ENCODE data around the gene CREB3L2. TPM values are rescaled to one million over a fixed set of nuclear protein-coding genes. Genes with fewer than 3 reads are reported as not detected.

Gene CREB3L2
- total and polyA plus RNA-seq, 8 donors: 5.8 to 258 (median 23.6) TPM

DNA sequence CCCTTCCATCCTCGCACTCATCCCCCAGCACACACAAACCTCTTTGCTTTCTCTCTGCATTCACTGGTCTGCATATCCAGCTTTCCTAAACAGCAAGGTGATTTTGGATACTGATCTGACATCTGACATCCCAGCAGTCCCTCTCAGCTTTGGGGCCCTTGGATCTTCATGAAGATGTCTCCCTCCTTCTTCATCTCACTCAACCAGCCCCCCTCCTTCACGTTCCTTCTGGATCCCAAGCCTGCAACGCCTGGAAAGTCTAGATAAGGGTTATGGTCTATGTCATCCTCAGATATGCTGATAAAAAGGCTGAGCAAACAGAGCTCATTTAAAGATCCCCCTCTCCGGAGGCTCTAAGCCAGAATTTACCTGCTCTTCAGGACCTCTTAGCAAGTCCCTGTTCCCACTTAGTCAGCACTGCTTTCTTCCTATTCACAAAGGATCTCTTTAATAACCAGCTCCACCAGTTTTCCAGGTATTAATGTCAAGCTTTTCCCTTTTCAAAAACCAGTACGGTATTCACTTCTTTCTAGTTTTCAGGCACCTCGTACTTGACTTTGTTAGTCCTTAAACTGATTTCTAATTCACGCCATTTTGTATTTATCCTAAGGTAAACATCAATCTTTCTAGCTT, 38.9 kb downstream of the CREB3L2 start:
- H3K27ac ChIP-seq: peak overlapping the region in 2 of 5 donors; percentile 0 to 19
- no peak for DNase-seq
- H3K36me3 ChIP-seq: peaks cover 0 to 5% (median 0%) of the 10 kb centered on the region in 4 donors
- intact Hi-C loops (cut with DNase I; ENCODE audit: low total_unique reads): no loop called here
- H3K4me1 ChIP-seq: peaks cover 25 to 76% (median 51%) of the 10 kb centered on the region in 4 donors
- no peaks in the 10 kb centered on the region for H3K9me3 ChIP-seq
- H3K4me3 ChIP-seq: no peak overlapping the region
- TF ChIP-seq, protein P1, sequence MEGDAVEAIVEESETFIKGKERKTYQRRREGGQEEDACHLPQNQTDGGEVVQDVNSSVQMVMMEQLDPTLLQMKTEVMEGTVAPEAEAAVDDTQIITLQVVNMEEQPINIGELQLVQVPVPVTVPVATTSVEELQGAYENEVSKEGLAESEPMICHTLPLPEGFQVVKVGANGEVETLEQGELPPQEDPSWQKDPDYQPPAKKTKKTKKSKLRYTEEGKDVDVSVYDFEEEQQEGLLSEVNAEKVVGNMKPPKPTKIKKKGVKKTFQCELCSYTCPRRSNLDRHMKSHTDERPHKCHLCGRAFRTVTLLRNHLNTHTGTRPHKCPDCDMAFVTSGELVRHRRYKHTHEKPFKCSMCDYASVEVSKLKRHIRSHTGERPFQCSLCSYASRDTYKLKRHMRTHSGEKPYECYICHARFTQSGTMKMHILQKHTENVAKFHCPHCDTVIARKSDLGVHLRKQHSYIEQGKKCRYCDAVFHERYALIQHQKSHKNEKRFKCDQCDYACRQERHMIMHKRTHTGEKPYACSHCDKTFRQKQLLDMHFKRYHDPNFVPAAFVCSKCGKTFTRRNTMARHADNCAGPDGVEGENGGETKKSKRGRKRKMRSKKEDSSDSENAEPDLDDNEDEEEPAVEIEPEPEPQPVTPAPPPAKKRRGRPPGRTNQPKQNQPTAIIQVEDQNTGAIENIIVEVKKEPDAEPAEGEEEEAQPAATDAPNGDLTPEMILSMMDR (IDR thresholded peaks at IDR 0.05): no peak
- TF ChIP-seq POLR2AphosphoS5 (IDR thresholded peaks at IDR 0.05) (no peak), EP300 (IDR thresholded peaks at IDR 0.05) (no peak), POLR2A (IDR thresholded peaks at IDR 0.05) (no peak)
- no peaks in the 10 kb centered on the region for H3K27me3 ChIP-seq
- WGBS, 5 donors: 45 to 64% (median 55%) methylated on average over 7 of the region's 7 CpGs

DNA sequence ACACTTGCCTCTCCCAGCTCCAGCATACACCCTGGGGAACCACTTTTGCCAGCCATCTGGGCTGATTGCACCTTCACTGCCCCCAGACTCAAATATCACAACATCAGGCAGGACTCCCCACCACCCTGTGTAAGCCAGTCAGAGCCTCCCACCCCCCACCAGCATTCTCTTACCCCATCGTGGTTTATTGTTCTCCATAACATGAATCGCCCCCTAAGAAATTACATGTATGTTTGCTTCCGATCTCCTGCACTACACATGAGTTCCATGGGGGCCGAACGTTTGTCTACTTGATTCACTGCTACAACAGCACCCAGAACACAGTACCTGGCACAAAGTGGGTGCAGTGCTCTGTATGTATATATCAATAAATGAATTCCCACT, 39.4 kb downstream of the CREB3L2 start:
- H3K27me3 ChIP-seq: no peaks in the 10 kb centered on the region
- no peak overlapping the region for H3K4me3 ChIP-seq
- 82 to 91% (median 88%) methylated on average over 5 of the region's 5 CpGs for WGBS, 5 donors
- intact Hi-C loops (cut with DNase I; ENCODE audit: low total_unique reads): no loop called here
- H3K9me3 ChIP-seq: no peaks in the 10 kb centered on the region
- TF ChIP-seq, protein P1 (IDR thresholded peaks at IDR 0.05): no peak
- TF ChIP-seq POLR2AphosphoS5 (IDR thresholded peaks at IDR 0.05): no peak
- peaks cover 0 to 5% (median 2%) of the 10 kb centered on the region in 4 donors for H3K36me3 ChIP-seq
- DNase-seq: no peak
- H3K27ac ChIP-seq: peak overlapping the region in 3 of 5 donors; percentile 2 to 33 (median 19)
- peaks cover 26 to 71% (median 49%) of the 10 kb centered on the region in 4 donors for H3K4me1 ChIP-seq

DNA sequence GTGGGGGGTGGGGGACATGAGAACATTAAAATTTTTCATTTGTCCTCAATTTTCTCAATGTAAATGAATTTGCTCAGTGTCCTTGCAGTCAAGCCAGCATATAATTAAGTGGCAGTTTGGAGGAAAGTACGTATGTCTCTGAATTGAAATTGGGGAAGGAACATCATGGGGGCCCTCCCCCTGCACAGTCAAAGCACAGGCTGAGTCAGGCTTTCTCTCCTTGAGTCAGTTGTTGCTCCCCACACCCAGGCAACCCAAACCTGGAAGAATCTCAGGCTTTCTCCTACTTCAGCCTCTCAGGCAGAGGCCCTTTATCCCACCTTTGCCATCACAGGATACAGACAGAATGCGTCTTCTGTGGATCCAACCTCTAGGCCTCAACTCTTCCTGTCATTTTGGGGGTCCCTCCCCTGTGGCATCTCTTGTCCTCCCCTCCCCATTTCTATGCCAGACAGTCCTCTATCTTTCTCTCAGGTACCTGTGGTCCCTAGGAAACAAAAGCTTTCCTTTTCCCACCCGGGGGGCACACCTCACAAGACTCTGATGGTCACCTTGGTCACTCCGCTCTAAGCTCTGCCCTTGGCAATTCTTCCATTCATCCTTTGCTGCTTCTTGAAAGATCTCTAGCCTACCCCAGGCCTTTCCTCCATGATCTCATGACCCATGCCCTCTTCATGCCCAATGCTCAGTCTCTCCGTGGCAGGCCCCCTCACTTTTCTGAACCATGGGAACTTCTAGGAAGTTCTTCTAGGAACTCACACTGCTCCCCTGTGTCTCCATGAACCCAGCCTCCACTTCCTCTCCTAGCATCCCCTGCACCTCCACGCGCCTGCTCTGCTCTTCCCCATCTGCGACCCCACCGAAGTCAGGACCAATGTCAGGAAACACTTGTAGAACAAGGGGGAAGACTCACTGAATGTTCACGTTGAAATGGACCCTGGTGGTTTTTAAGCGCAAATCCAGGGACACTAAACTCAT, 40.4 kb downstream of the CREB3L2 start:
- intact Hi-C loops (cut with DNase I; ENCODE audit: low total_unique reads): no loop called here

DNA sequence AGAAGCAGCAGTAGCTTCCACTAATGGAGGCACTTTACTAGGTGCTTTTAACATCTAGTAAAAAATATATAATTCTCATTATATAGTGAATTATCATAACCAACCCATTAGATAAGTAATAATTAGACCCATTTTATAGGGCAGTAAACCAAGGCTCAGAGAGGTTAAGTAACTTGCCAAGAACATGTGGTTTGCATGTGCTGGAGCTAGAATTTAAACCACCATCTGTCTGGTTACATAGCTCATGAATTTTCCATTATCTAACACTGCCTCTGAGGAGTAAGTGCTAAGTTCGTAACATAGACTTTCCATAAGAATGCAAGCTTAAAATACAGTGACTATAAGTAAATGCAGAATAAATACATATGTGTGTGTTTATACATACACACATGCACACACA, 41.9 kb downstream of the CREB3L2 start:
- H3K4me1 ChIP-seq: peaks cover 24 to 69% (median 47%) of the 10 kb centered on the region in 4 donors
- no peak overlapping the region for H3K27ac ChIP-seq
- no peak for TF ChIP-seq POLR2A (IDR thresholded peaks at IDR 0.05)
- no peak for TF ChIP-seq POLR2AphosphoS5 (IDR thresholded peaks at IDR 0.05)
- TF ChIP-seq EP300 (IDR thresholded peaks at IDR 0.05): no peak
- TF ChIP-seq, protein P1 (IDR thresholded peaks at IDR 0.05): no peak
- H3K27me3 ChIP-seq: no peaks in the 10 kb centered on the region
- H3K9me3 ChIP-seq: no peaks in the 10 kb centered on the region
- H3K4me3 ChIP-seq: no peak overlapping the region
- intact Hi-C loops (cut with DNase I; ENCODE audit: low total_unique reads): no loop called here
- no peak for DNase-seq
- H3K36me3 ChIP-seq: peaks cover 0 to 5% (median 2%) of the 10 kb centered on the region in 4 donors
- WGBS, 5 donors: 90 to 98% (median 93%) methylated on average over 1 of the region's 1 CpG

More for the DNA sequence above, 40.4 kb downstream of the CREB3L2 start:
- peak overlapping the region in 3 of 5 donors; percentile 2 to 33 (median 30) for H3K27ac ChIP-seq
- peaks cover 26 to 69% (median 48%) of the 10 kb centered on the region in 4 donors for H3K4me1 ChIP-seq
- H3K4me3 ChIP-seq: no peak overlapping the region
- H3K9me3 ChIP-seq: no peaks in the 10 kb centered on the region
- DNase-seq: no peak
- WGBS, 5 donors: 88 to 92% (median 89%) methylated on average over 11 of the region's 11 CpGs
- peaks cover 0 to 5% (median 2%) of the 10 kb centered on the region in 4 donors for H3K36me3 ChIP-seq
- TF ChIP-seq, protein P1 (IDR thresholded peaks at IDR 0.05): no peak
- no peak for TF ChIP-seq POLR2A (IDR thresholded peaks at IDR 0.05)
- no peak for TF ChIP-seq POLR2AphosphoS5 (IDR thresholded peaks at IDR 0.05)
- TF ChIP-seq EP300 (IDR thresholded peaks at IDR 0.05): no peak
- no peaks in the 10 kb centered on the region for H3K27me3 ChIP-seq
